HG02840 (cell line): ENCODE measurements around the gene SCAPER.
"Not testable (repeated sequence)": the region's sequence is repeated elsewhere in the genome, so short reads cannot be mapped to it uniquely, and the experiment has no call there.

ENCODE experiments used
- ATAC-seq: cut with Tn5 transposase; IDR thresholded peaks from one replicate; pipeline ENCODE4 v1.9.1; 2021; ENCODE audit warnings: mild to moderate bottlenecking, moderate library complexity, moderate number of reproducible peaks; ENCODE audit not compliant: unreplicated experiment, low FRiP score

Gene SCAPER

DNA sequence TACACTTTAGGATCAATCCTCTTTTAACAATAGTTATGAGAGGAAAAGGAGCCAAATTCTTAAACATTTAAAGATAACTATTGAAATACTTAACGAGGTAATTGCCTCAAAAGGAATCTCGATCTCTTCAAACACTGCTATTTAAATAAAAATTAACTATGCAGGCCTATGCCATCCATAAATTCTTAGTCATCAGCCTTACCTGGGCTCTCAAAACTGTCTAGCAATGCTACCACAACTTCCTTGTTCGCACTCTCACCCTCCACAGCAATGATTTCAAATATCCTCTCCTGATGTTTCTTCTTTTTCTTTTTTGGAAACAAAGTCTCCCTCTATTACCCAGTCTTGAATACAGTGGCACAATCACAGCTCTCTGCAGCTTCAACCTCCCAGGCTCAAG, 606.2 kb downstream of the SCAPER start:
- no peak for ATAC-seq

DNA sequence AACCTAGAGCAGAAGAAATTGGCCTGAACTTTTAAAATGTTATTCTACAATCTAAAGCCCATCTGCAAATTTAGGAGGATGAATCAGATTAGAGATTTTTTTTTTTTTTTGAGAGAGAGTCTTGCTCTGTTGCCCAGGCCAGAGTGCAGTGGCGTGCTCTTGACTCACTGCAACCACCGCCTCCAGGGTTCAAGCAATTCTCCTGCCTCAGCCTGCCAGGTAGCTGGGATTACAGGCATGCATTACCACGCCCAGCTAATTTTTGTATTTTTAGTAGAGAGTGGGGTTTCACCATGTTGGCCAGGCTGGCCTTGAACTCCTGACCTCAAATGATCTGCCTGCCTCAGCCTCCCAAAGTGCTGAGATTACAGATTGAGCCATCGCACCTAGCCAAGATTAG, 607.2 kb downstream of the SCAPER start:
- not testable (repeated sequence) for ATAC-seq
